ENCODE data around the gene ALDH7A1.

Gene ALDH7A1

GRCh38 chr5:126594748-126595485 is at the start of gene ALDH7A1:
Gene ALDH7A1 (minus strand): TSS chr5:126595219. CDS start chr5:126595198, 21 bp downstream.
- peak within 1 kb of the TSS; percentile 42 for H3K4me3 ChIP-seq (ENCODE audit: low read depth, low read length)
- TF ChIP-seq CTCF (IDR thresholded peaks at IDR 0.05; ENCODE audit: borderline replicate concordance, insufficient read depth, low read depth, low read length), result no peak

GRCh38 chr5:126641387-126641786 is 46.4 kb upstream of the ALDH7A1 start:
- TF ChIP-seq CTCF (IDR thresholded peaks at IDR 0.05; ENCODE audit: borderline replicate concordance, insufficient read depth, low read depth, low read length), result no peak
- no peak overlapping the region for H3K4me3 ChIP-seq (ENCODE audit: low read depth, low read length)

- H3K4me3 ChIP-seq (ENCODE audit: low read depth, low read length), result no peak overlapping the region
- no peak for TF ChIP-seq CTCF (IDR thresholded peaks at IDR 0.05; ENCODE audit: borderline replicate concordance, insufficient read depth, low read depth, low read length)
Measured at GRCh38 chr5:126640866-126641265, 45.8 kb upstream of the ALDH7A1 start.

- TF ChIP-seq CTCF (IDR thresholded peaks at IDR 0.05; ENCODE audit: borderline replicate concordance, insufficient read depth, low read depth, low read length), result no peak
- no peak overlapping the region for H3K4me3 ChIP-seq (ENCODE audit: low read depth, low read length)
Measured at GRCh38 chr5:126636956-126637355, 41.9 kb upstream of the ALDH7A1 start.

GRCh38 chr5:126635585-126635984 is 40.6 kb upstream of the ALDH7A1 start:
- no peak for TF ChIP-seq CTCF (IDR thresholded peaks at IDR 0.05; ENCODE audit: borderline replicate concordance, insufficient read depth, low read depth, low read length)
- H3K4me3 ChIP-seq (ENCODE audit: low read depth, low read length), result no peak overlapping the region

GRCh38 chr5:126633552-126633951 is 38.5 kb upstream of the ALDH7A1 start:
- no peak for TF ChIP-seq CTCF (IDR thresholded peaks at IDR 0.05; ENCODE audit: borderline replicate concordance, insufficient read depth, low read depth, low read length)
- no peak overlapping the region for H3K4me3 ChIP-seq (ENCODE audit: low read depth, low read length)

GRCh38 chr5:126631920-126632319 is 36.9 kb upstream of the ALDH7A1 start:
- TF ChIP-seq CTCF (IDR thresholded peaks at IDR 0.05; ENCODE audit: borderline replicate concordance, insufficient read depth, low read depth, low read length), result no peak
- H3K4me3 ChIP-seq (ENCODE audit: low read depth, low read length), result no peak overlapping the region

Measured in GM12875 (cell line).